NCI-H446 (cell line): ENCODE data around the gene ANO6.
"Not testable (repeated sequence)": the region's sequence is repeated elsewhere in the genome, so short reads cannot be mapped to it uniquely, and the experiment has no call there.

ENCODE experiments used
- DNase-seq, 2 experiments: peaks; one replicate each; lab custom pipeline; 2025; lab: John Stamatoyannopoulos, UW

The ANO6 gene

GRCh38 chr12:45348311-45348710 lies 132.4 kb downstream of the ANO6 start:
- DNase-seq = no peak

DNA sequence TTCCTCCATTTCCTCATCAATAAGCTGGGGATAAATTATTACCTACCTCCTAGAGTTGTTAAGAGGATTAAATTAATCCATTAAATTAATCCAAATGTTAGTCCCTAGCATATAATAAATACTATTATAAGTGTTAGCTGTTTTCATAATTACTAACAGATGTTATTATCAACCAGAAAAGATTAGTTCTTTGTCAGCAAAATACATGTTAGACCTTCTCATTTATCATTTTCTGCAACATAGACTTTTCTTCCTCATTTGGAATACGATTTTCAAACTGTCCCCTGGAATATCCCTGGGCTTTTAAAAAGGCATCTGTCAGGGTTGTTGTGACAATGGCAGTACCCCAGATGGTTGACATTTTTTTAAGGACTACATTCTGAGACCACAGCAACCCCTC lies 133.1 kb downstream of the ANO6 start:
- DNase-seq = no peak

- no peak for DNase-seq
These were observed 134.0 kb downstream of the ANO6 start for GRCh38 chr12:45349916-45350315.

DNA sequence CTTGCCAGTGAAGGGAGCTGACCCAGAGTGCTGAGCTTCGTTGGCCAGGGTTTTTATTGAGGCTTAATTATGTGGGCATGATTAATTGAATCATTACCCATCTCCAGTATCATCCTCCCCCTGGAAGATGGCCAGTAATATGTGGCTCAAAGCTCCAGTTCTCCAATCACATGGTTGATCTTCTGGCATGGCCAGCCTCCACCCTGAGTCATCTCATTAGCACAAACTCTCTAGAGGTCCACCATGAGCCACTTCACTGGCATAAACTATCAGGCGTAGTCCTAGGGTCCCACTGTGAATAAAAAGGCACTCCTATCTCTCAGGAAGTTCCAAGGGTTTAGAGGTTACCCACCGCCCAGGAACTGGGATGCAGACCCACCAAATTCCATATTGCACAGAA lies 135.0 kb downstream of the ANO6 start:
- DNase-seq = peak; percentile 1 to 34

DNA sequence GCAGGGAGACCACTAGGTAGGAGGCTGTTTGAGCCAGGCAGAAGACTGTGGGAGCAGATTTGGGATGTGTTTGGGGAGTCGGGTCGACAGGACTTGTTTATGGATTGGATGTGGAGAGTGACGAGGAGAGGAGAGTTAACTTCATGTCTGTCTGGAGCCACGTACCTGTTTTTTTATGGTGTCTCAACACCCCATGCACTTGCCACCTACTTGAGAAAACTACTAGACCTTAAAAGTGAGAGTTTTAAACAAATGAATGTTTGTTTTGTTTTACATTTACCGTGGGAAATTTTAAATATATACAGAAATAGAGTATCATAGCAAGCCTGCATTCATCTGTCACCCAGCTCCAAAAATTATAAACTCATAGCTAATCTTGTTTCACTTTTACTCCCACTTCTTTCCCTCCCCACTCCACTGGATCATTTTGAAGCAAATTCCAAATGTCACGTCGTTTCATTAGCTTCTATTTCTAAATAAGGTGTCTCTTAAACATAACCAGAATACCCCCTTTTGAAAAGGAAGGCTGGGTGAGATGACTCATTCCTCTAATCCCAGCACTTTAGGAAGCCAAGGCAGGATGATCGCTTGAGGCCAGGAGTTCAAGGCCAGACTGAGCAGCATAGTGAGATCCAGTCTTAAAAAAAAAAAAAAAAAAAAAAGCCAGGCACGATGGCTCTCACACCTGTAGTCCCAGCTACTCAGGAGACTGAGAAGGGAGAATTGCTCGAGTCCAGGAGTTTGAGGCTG lies 136.2 kb downstream of the ANO6 start:
- DNase-seq = no peak

GRCh38 chr12:45353944-45354343 lies 138.0 kb downstream of the ANO6 start:
- no peak for DNase-seq

- no peak for DNase-seq
These were observed 138.5 kb downstream of the ANO6 start for GRCh38 chr12:45354399-45354798.

DNA sequence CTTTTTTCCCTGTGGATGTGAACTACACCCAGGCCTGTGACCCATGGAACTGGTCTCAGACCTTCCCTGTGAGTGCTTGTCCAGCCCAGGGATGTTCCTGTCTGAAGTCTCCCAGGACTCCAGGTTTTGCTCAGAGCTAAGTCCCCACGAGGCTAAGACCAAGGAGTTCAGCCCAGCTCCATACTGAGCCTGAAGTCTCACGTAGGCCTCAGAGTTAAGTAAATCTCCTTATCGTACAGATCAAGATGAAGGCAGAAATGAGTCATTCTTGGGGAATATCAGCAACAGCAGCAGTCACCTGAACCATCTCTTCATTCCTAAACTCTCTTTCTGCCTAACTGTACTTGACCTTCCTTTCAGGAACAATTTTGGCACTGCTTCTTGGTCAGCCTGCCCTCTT lies 139.8 kb downstream of the ANO6 start:
- no peak for DNase-seq

DNA sequence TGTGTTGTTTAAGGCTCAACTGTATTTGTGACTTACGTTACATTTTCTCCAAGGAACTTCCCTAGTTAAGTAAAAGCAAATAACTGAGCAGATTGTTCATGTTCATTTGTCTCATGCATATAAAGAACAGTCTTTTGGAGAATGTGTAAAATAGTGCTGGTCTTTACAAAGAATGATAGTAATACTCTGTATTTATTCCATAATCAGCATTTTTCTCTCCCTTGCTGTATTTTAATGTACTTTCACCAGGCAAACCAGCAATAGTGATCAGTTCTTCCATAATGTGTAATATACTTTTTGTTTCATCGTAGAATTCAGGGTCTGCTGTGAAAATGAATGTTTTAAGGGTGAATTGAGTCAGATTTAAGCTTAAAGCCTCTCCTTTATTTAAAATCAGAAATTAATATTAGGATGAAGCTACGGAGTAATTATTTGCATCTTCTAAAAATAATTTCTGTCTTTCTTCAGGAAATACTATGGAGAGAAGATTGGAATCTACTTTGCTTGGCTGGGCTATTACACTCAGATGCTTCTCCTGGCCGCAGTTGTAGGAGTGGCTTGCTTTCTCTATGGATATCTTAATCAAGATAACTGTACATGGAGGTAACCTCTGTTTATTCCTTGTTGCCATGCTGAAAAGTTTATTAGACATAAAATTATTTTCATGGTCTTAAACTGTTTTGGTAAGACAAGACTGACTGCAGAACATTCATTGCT lies 141.1 kb downstream of the ANO6 start:
- DNase-seq = no peak

DNA sequence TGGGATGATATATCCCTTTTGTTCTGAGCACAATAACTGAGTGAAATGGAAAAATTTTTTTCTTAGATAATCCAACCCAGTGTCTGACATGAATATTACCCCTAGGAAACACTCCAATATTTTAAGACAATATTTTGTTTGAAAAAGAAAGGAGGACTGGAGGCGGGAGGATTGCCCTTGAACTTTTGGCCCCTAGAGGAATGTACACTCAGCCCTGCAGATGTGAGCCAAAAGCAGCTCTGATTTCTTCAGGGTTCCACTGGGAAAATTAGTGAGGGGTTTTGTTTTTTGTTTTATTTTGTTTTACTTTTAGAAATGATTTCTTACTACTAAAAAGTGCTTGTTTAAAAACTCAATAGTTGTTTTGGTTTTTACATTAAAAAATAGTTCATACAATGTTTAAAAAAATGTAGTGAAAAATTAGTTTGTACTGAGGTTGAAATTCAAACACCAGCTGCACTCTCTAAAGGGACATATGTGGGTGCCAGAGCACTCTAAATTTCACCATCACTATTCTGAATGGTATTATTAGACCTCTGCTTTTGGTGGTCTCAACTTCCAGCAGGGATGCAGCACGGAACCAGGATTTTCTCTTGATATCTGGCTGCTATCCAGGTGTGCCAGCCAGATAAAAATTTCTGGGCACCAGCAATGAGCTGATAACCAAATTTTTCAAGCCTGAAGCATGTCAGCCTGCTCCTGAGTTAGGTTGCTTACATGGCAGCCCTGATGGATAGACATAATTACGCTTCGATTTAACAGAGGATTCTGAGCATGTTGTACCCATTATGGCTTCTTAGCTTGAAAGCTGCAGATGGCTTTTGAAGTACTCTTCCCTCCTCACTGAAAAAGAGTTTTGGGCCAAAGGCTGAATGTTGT lies 141.9 kb downstream of the ANO6 start:
- DNase-seq = peak in 1 of 2 experiments; percentile 2

DNA sequence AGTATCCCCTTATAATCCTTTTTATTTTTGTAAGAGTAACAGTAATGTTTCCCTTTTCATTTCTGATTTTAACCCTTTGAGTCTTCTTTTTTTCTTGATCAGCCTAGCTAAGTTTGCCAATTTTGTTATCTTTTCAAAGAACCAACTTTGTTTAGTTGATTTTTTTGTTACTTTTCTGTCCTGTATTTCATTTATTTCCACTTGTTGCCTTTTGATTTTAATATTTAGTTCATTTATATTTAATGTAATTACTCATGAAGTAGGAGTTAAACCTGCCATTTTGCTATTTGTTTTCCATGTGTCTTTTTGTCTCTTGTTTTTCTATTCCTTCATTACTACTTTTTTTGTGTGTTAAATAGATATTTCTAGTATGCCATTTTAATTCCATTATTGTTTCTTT lies 146.4 kb downstream of the ANO6 start:
- DNase-seq = no peak

- DNase-seq = no peak
These were observed 148.0 kb downstream of the ANO6 start for GRCh38 chr12:45363903-45364302.

- no peak for DNase-seq
These were observed 153.1 kb downstream of the ANO6 start for GRCh38 chr12:45368841-45369489.

GRCh38 chr12:45377815-45378214 lies 161.9 kb downstream of the ANO6 start:
- no peak for DNase-seq

DNA sequence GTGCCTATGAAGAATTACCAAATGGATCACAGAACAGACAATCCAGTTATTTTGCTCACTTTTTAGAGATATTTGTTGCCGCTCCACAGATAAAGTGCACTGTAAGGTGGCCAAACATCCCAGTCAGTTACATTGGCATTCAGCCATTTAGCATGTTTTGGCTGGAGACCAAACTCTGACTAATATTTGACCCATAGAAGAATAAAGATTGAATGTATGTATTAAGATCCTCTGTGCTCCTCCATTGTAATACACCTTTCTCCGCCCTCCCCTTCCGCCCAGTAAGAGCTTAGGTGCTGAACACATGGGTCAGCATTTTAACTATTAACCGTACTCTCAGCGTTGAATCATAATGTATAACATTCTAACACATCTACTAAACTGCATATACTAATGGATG lies 163.4 kb downstream of the ANO6 start:
- DNase-seq = peak in 1 of 2 experiments; percentile 22

- no peak for DNase-seq
These were observed 165.5 kb downstream of the ANO6 start for GRCh38 chr12:45381351-45381750.

DNA sequence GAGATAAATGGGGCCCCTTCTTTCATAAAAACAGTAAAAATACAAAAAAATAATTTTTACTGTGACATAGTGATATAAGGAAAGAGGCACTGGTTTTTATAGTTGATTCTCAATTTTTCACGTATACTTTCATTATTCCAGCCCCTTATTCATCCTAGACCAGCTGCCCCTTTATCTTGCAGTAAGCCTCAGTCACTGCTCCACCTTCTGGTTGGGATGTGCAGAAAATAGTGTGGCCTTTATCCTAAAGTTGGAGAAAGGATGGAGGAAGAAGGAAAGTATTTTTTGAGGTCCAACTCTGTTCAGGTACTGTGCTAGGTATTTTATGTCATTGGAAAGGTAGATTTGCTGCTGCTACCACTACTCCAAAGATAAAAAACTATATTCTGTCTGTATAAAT lies 172.7 kb downstream of the ANO6 start:
- DNase-seq = peak in 1 of 2 experiments; percentile 10

GRCh38 chr12:45389426-45389825 lies 173.5 kb downstream of the ANO6 start:
- no peak for DNase-seq

DNA sequence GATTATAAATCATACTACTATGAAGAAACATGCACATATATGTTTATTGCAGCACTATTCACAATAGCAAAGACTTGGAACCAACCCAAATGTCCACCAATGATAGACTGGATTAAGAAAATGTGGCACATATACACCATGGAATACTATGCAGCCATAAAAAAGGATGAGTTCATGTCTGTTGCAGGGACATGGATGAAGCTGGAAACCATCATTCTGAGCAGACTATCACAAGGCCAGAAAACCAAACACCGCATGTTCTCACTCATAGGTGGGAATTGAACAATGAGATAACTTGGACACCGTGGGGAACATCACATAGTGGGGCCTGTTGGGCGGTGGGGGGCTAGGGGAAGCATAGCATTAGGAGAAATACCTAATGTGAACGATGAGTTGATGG lies 181.6 kb downstream of the ANO6 start:
- not testable (repeated sequence) for DNase-seq

DNA sequence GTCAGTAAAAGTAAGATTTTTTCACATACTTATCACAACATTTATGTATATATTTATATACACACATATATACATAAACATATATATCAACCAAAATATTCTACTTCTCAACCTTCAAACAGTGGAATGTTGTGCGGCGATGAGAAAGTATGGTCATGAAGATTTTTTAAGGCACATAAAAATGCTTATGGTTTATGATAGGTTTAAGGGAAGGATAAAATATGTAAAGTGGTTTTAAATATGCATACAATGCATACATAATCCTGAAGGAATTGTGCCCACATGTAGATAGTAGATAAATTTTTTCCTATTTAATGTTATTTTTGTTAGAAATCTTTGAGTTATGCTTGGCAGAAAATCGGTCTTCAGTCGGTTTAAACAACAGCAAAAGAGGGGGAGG lies 182.7 kb downstream of the ANO6 start:
- no peak for DNase-seq

- no peak for DNase-seq
These were observed 185.1 kb downstream of the ANO6 start for GRCh38 chr12:45400991-45401390.

GRCh38 chr12:45402288-45402687 lies 186.4 kb downstream of the ANO6 start:
- DNase-seq = no peak
